IPS-18c (cell line): ENCODE measurements around the gene DYNLT2B.
"Not testable (repeated sequence)": the region's sequence is repeated elsewhere in the genome, so short reads cannot be mapped to it uniquely, and the experiment has no call there.

Experiments
- H3K4me3 ChIP-seq: 2 replicates; pipeline ENCODE4 v1.7.0; 2013; ENCODE audit warnings: low read depth, mild to moderate bottlenecking, low read length, moderate library complexity; ENCODE audit not compliant: insufficient read depth
- H3K9me3 ChIP-seq: one replicate; pipeline ENCODE4 v1.6.1; 2013; ENCODE audit warnings: mild to moderate bottlenecking, low read length, moderate library complexity; ENCODE audit not compliant: control insufficient read depth, insufficient read depth

The DYNLT2B gene

GRCh38 chr3:196246612-196247308 is 71.3 kb downstream of the DYNLT2B start:
- H3K4me3 ChIP-seq = no peak overlapping the region
- H3K9me3 ChIP-seq = no peaks in the 10 kb centered on the region

DNA sequence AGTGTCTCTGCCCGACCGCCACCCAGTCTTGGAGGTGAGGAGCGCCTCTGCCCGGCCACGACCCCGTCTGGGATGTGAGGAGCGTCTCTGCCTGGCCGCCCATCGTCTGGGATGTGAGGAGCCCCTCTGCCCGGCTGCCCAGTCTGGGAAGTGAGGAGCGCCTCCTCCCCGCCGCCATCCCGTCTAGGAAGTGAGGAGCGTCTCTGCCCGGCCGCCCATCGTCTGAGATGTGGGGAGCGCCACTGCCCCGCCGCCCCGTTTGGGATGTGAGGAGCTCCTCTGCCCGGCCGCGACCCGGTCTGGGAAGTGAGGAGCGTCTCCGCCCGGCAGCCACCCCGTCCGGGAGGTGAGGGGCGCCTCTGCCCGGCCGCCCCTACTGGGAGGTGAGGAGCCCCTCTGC is 73.9 kb downstream of the DYNLT2B start:
- H3K4me3 ChIP-seq, H3K9me3 ChIP-seq: not testable (repeated sequence)

DNA sequence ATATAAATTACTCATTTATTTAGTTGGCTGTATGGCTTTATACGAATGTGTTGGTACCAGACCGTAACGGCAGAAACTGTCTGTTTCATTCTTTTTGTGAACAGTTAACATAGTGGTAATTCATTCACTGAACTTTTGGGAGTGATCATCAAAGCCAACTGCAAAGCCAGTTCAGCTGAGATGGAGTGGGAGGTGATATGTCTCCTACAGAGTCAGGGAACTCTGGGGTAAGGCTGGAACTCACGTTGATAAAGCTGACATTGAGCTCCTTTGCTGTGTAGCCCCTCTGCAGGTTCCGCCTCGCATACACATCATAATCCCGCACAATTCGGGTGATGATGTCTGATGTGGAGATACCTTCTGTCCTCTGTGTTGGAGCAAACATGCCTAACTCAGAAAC is 76.3 kb downstream of the DYNLT2B start:
- H3K4me3 ChIP-seq = no peak overlapping the region
- no peaks in the 10 kb centered on the region for H3K9me3 ChIP-seq
